Measurements from ENCODE around the gene CSAG1.
"Not testable (repeated sequence)": the region's sequence is repeated elsewhere in the genome, so short reads cannot be mapped to it uniquely, and the experiment has no call there.

CSAG1 gene

GRCh38 chrX:152734143-152734858, 780 bp upstream of the CSAG1 start:
- not testable (repeated sequence) for H3K4me3 Mint-ChIP-seq; H3K9me3 Mint-ChIP-seq; H3K4me1 Mint-ChIP-seq (ENCODE audit: low read depth); DNase-seq (ENCODE audit: low spot score); H3K27me3 Mint-ChIP-seq (ENCODE audit: low read depth); H3K27ac Mint-ChIP-seq; H3K36me3 Mint-ChIP-seq (ENCODE audit: low read depth)

- H3K9me3 Mint-ChIP-seq = no peaks in the 10 kb centered on the region
- no peak overlapping the region for H3K4me3 Mint-ChIP-seq
- DNase-seq (ENCODE audit: low spot score) = no peak
- no peaks in the 10 kb centered on the region for H3K36me3 Mint-ChIP-seq (ENCODE audit: low read depth)
- no peaks in the 10 kb centered on the region for H3K27me3 Mint-ChIP-seq (ENCODE audit: low read depth)
- H3K4me1 Mint-ChIP-seq (ENCODE audit: low read depth) = no peaks in the 10 kb centered on the region
- H3K27ac Mint-ChIP-seq = no peak overlapping the region
Observed at GRCh38 chrX:152725409-152725808, 8.1 kb downstream of the CSAG1 start.

- H3K4me3 Mint-ChIP-seq = not testable (repeated sequence)
Observed at GRCh38 chrX:152713815-152714787, 19.4 kb downstream of the CSAG1 start, which contains the start of gene MAGEA2B. MAGEA2B (plus strand) TSS chrX:152714628; CDS start chrX:152717107, 2,479 bp downstream.

GRCh38 chrX:152713195-152713594, 20.3 kb downstream of the CSAG1 start:
- not testable (repeated sequence) for H3K27ac Mint-ChIP-seq; H3K9me3 Mint-ChIP-seq; H3K36me3 Mint-ChIP-seq (ENCODE audit: low read depth); DNase-seq (ENCODE audit: low spot score); H3K4me1 Mint-ChIP-seq (ENCODE audit: low read depth); H3K27me3 Mint-ChIP-seq (ENCODE audit: low read depth); H3K4me3 Mint-ChIP-seq

More at GRCh38 chrX:152713815-152714787, 19.4 kb downstream of the CSAG1 start, which contains the start of gene MAGEA2B:
- not testable (repeated sequence) for H3K4me1 Mint-ChIP-seq (ENCODE audit: low read depth); H3K27me3 Mint-ChIP-seq (ENCODE audit: low read depth); DNase-seq (ENCODE audit: low spot score); H3K9me3 Mint-ChIP-seq; H3K27ac Mint-ChIP-seq; H3K36me3 Mint-ChIP-seq (ENCODE audit: low read depth)

GRCh38 chrX:152709173-152709572, 24.3 kb downstream of the CSAG1 start, which contains the start of gene CSAG2:
CSAG2 (minus strand) TSS chrX:152709273; CDS start chrX:152709112, 161 bp downstream.
- H3K36me3 Mint-ChIP-seq (ENCODE audit: low read depth); H3K4me1 Mint-ChIP-seq (ENCODE audit: low read depth); DNase-seq (ENCODE audit: low spot score); H3K4me3 Mint-ChIP-seq; H3K9me3 Mint-ChIP-seq; H3K27me3 Mint-ChIP-seq (ENCODE audit: low read depth); H3K27ac Mint-ChIP-seq: not testable (repeated sequence)

GRCh38 chrX:152706500-152706899, 27.0 kb downstream of the CSAG1 start:
- not testable (repeated sequence) for H3K9me3 Mint-ChIP-seq; H3K4me1 Mint-ChIP-seq (ENCODE audit: low read depth); H3K36me3 Mint-ChIP-seq (ENCODE audit: low read depth); H3K27ac Mint-ChIP-seq; H3K4me3 Mint-ChIP-seq; H3K27me3 Mint-ChIP-seq (ENCODE audit: low read depth); DNase-seq (ENCODE audit: low spot score)

- H3K9me3 Mint-ChIP-seq; H3K27ac Mint-ChIP-seq; H3K4me1 Mint-ChIP-seq (ENCODE audit: low read depth); H3K4me3 Mint-ChIP-seq; H3K27me3 Mint-ChIP-seq (ENCODE audit: low read depth); H3K36me3 Mint-ChIP-seq (ENCODE audit: low read depth); DNase-seq (ENCODE audit: low spot score): not testable (repeated sequence)
Observed at GRCh38 chrX:152700390-152700789, 33.1 kb downstream of the CSAG1 start.

- H3K4me1 Mint-ChIP-seq (ENCODE audit: low read depth); H3K27me3 Mint-ChIP-seq (ENCODE audit: low read depth); H3K9me3 Mint-ChIP-seq; H3K27ac Mint-ChIP-seq; H3K4me3 Mint-ChIP-seq; H3K36me3 Mint-ChIP-seq (ENCODE audit: low read depth); DNase-seq (ENCODE audit: low spot score): not testable (repeated sequence)
Observed at GRCh38 chrX:152697952-152698931, 35.3 kb downstream of the CSAG1 start, which contains the start of gene MAGEA3. MAGEA3 (plus strand) TSS chrX:152698794; CDS start chrX:152700833, 2,039 bp downstream.

GRCh38 chrX:152681012-152681411, 52.5 kb downstream of the CSAG1 start:
- H3K36me3 Mint-ChIP-seq (ENCODE audit: low read depth); H3K27ac Mint-ChIP-seq; DNase-seq (ENCODE audit: low spot score); H3K4me1 Mint-ChIP-seq (ENCODE audit: low read depth); H3K4me3 Mint-ChIP-seq; H3K27me3 Mint-ChIP-seq (ENCODE audit: low read depth); H3K9me3 Mint-ChIP-seq: not testable (repeated sequence)
